Measurements from ENCODE around the gene EXOSC1.
"Not testable (repeated sequence)": the region's sequence is repeated elsewhere in the genome, so short reads cannot be mapped to it uniquely, and the experiment has no call there.

GRCh38 chr10:97406483-97406882, 39.3 kb downstream of the EXOSC1 start:
- TF ChIP-seq CTCF (IDR thresholded peaks at IDR 0.05; ENCODE audit: low read depth, low read length, missing input control); RAD21 (IDR thresholded peaks at IDR 0.05); JUND (IDR thresholded peaks at IDR 0.05); ATF3 (IDR thresholded peaks at IDR 0.05); GABPA (IDR thresholded peaks at IDR 0.05 in 1 of 2, conservative IDR thresholded peaks at IDR 0.05 in 1 of 2); RXRA (IDR thresholded peaks at IDR 0.05); TAF1 (conservative IDR thresholded peaks at IDR 0.05); YY1 (IDR thresholded peaks at IDR 0.05); SP1 (IDR thresholded peaks at IDR 0.05); MAX (IDR thresholded peaks at IDR 0.05); REST (IDR thresholded peaks at IDR 0.05); EGR1 (IDR thresholded peaks at IDR 0.05; ENCODE audit: low read depth in 2 of 2); HNF4A (conservative IDR thresholded peaks at IDR 0.05): not testable (repeated sequence)

Data from liver (tissue), 3 donors.